ENCODE measurements around the gene IFNA7.
"Not testable (repeated sequence)": the region's sequence is repeated elsewhere in the genome, so short reads cannot be mapped to it uniquely, and the experiment has no call there.

DNA sequence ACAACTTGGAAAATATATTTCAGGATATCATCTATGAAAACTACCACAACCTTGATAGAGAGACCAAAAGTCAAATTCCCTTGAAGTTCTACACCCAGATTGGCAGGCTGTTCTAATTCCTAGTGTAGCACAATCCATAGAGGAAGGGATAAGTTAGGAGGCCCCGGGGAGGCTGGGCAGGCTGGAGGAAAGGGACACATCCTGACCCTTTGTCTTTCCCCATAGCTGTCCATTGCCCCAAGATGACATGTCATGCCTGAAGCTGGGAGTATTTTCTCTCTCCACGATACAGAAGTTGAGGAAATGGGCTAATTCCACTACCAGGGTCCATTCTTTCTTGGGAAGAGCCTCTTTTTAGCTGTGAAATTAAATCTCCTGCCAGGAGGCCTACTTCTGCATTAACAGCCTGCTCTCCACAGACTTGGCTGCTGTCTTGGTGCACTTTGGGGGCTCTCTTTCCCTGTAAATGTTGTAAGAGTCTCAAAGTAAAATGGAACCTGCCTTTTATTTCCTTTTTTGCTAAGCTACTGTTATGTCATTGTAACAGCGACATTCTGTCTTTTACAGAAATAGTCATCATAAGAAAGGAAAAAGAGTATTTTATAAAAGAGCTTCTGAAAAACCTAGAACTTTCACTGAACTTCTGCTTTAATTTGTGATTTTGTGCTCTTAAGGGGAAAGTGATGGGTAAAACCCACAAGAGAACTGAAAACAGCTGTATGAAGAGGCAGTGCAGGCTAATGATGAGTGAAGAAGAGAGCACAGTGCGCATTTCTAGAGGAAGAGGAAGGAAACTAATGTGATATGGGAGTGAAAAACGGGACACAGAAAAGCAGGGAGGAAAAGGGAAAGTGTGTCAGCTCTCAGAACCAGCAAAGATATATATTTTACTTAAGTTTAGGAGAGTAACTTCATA is 11.7 kb upstream of the IFNA7 start:
- TF ChIP-seq, protein P1, sequence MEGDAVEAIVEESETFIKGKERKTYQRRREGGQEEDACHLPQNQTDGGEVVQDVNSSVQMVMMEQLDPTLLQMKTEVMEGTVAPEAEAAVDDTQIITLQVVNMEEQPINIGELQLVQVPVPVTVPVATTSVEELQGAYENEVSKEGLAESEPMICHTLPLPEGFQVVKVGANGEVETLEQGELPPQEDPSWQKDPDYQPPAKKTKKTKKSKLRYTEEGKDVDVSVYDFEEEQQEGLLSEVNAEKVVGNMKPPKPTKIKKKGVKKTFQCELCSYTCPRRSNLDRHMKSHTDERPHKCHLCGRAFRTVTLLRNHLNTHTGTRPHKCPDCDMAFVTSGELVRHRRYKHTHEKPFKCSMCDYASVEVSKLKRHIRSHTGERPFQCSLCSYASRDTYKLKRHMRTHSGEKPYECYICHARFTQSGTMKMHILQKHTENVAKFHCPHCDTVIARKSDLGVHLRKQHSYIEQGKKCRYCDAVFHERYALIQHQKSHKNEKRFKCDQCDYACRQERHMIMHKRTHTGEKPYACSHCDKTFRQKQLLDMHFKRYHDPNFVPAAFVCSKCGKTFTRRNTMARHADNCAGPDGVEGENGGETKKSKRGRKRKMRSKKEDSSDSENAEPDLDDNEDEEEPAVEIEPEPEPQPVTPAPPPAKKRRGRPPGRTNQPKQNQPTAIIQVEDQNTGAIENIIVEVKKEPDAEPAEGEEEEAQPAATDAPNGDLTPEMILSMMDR (IDR thresholded peaks at IDR 0.05; ENCODE audit: low read length) = peak; percentile 60
- TF ChIP-seq EZH2 (IDR thresholded peaks at IDR 0.05; ENCODE audit: borderline replicate concordance, low read length) = not testable (repeated sequence)

Measured in OCI-LY1 (cell line).